Keratinocyte (primary cell): ENCODE results near the gene TEX38. TPM values are rescaled to one million over a fixed set of nuclear protein-coding genes. Genes with fewer than 3 reads are reported as not detected.

Source experiments
- DNase-seq: peaks from one replicate; pipeline ENCODE4 v3.0.0-alpha.2; 2011; ENCODE audit warnings: low read depth, missing footprints, low spot score
- FAIRE-seq: peaks from 2 replicates; lab custom pipeline; 2011; peaks lifted over from hg19 to GRCh38; lab: Jason Lieb, UNC
- H2AFZ ChIP-seq: 2 replicates; pipeline ENCODE4 v1.6.0; 2012; ENCODE audit warnings: low read length, control low read depth, inconsistent platforms; ENCODE audit not compliant: control insufficient read depth
- H3K27ac ChIP-seq: 2 replicates; pipeline ENCODE4 v1.5.1; 2011; ENCODE audit warnings: low read length; ENCODE audit not compliant: control insufficient read depth, insufficient read depth
- H3K27me3 ChIP-seq: 3 replicates; pipeline ENCODE4 v1.6.0; 2011; ENCODE audit warnings: low read length; ENCODE audit not compliant: control insufficient read depth, insufficient read depth; ENCODE audit errors: extremely low read depth
- H3K36me3 ChIP-seq, 2 experiments: 2 replicates in 1 of 2; 3 replicates in 1 of 2; pipeline ENCODE4 v1.5.1; 2011; ENCODE audit warnings: low read length in 2 of 2, mild to moderate bottlenecking in 1 of 2; ENCODE audit not compliant: control insufficient read depth in 2 of 2, insufficient read depth in 2 of 2; ENCODE audit errors: extremely low read depth in 1 of 2
- H3K4me1 ChIP-seq: 3 replicates; pipeline ENCODE4 v1.5.1; 2011; ENCODE audit warnings: low read length; ENCODE audit not compliant: control insufficient read depth, insufficient read depth; ENCODE audit errors: extremely low read depth
- H3K4me2 ChIP-seq: 3 replicates; pipeline ENCODE4 v1.6.0; 2011; ENCODE audit warnings: low read depth, low read length; ENCODE audit not compliant: control insufficient read depth, insufficient read depth; ENCODE audit errors: extremely low read depth
- H3K4me3 ChIP-seq, 3 experiments: fragments of 200-600 bp in 1 of 3; sonication (generic) in 1 of 3; 2 replicates in 2 of 3; 3 replicates in 1 of 3; pipeline ENCODE4 v1.5.1; 2011 to 2016; ENCODE audit warnings: low read length in 3 of 3, mild to moderate bottlenecking in 3 of 3, control low read depth in 2 of 3, inconsistent platforms in 1 of 3, low read depth in 1 of 3, mixed read lengths in 1 of 3, mixed run types in 1 of 3, moderate library complexity in 1 of 3; ENCODE audit not compliant: control insufficient read depth in 2 of 3, insufficient read depth in 2 of 3; ENCODE audit errors: extremely low read depth in 1 of 3
- H3K79me2 ChIP-seq: 2 replicates; pipeline ENCODE4 v1.6.0; 2012; ENCODE audit warnings: low read length; ENCODE audit not compliant: control insufficient read depth, insufficient read depth
- H3K9ac ChIP-seq: 3 replicates; pipeline ENCODE4 v1.6.0; 2011; ENCODE audit warnings: low read length; ENCODE audit not compliant: control insufficient read depth, insufficient read depth; ENCODE audit errors: extremely low read depth
- H3K9me1 ChIP-seq: 3 replicates; pipeline ENCODE4 v1.6.0; 2011; ENCODE audit warnings: low read length; ENCODE audit not compliant: control insufficient read depth, insufficient read depth; ENCODE audit errors: extremely low read depth
- H3K9me3 ChIP-seq: 2 replicates; pipeline ENCODE4 v1.5.1; 2012; ENCODE audit warnings: low read depth, low read length; ENCODE audit not compliant: control insufficient read depth
- H4K20me1 ChIP-seq: 3 replicates; pipeline ENCODE4 v1.6.0; 2011; ENCODE audit warnings: low read length; ENCODE audit not compliant: control insufficient read depth, insufficient read depth; ENCODE audit errors: extremely low read depth
- EZH2 ChIP-seq: IDR thresholded peaks from one replicate; pipeline ENCODE4 v1.6.1; 2012; ENCODE audit warnings: inconsistent platforms, mild to moderate bottlenecking, low read length, moderate library complexity
- dilution Hi-C: fragments of 300-500 bp; cut with MboI; formaldehyde crosslinking; loops from one replicate; pipeline ENCODE4 v1.7.0; 2020; ENCODE audit warnings: low sequenced_read_pairs; ENCODE audit not compliant: extremely low pct_ligation_motif_present
- polyA plus RNA-seq, 5 experiments: library from polyadenylated mRNA; depleted of rRNA in 3 of 5; stranded (reverse) in 3 of 5; stranded (forward) in 1 of 5; unstranded in 1 of 5; fragments of >200 nt; gene quantifications; 1 replicate in 1 of 5; 2 replicates in 3 of 5; 3 replicates in 1 of 5; pipeline versions ENCODE4 v1.2.1 to v1.2.3, GENCODE V29; 2011 to 2012; ENCODE audit warnings: missing spikeins in 2 of 5, low read depth in 1 of 5, low replicate concordance in 1 of 5
- TF ChIP-seq, protein P1 (sequence below), 3 experiments: IDR thresholded peaks in 1 of 3; conservative IDR thresholded peaks in 1 of 3; optimal IDR thresholded peaks in 1 of 3; 2 replicates in 2 of 3; 3 replicates in 1 of 3; pipeline versions ENCODE3 to v1.5.1; 2011; ENCODE audit warnings: low read length in 3 of 3, mild to moderate bottlenecking in 3 of 3, moderate library complexity in 2 of 3, control low read depth in 1 of 3, inconsistent platforms in 1 of 3; ENCODE audit not compliant: insufficient read depth in 2 of 3; ENCODE audit errors: extremely low read depth in 1 of 3

The TEX38 gene
- polyA plus RNA-seq, 1 donor (not counting 4 experiments of a cell fraction or from before 2014, with no cell fraction given) = not detected

DNA sequence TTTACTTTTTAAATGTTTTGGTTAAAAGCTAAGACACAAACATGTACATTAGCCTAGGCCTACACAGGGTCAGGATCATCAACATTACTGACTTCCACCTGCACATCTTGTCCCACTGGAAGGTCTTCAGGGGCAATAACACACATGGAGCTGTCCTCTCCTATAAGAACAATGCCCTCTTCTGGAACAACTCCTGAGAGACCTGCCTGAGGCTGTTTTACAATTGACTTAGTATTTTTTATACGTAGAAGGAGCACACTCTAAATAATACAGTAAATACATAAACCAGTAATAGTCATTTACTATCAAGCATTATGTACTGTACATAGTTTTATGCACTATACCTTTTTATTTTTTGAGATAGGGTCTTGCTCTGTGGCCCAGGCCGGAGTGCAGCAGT lies 40.9 kb upstream of the TEX38 start:
- Histone ChIP-seq H3K36me3 (peaks cover 0 to 16% of the 10 kb centered on the region in 2 experiments), H3K4me3 (no peak overlapping the region), H3K27me3 (no peaks in the 10 kb centered on the region), H3K9me1 (no peaks in the 10 kb centered on the region), H3K9me3 (no peaks in the 10 kb centered on the region), H3K9ac (no peak overlapping the region), H3K4me1 (no peaks in the 10 kb centered on the region), H3K27ac (no peak overlapping the region), H3K79me2 (no peaks in the 10 kb centered on the region), H2AFZ (no peak overlapping the region), H4K20me1 (no peaks in the 10 kb centered on the region), H3K4me2 (no peak overlapping the region)
- DNase-seq (no peak), FAIRE-seq (no peak)
- TF ChIP-seq, protein P1, sequence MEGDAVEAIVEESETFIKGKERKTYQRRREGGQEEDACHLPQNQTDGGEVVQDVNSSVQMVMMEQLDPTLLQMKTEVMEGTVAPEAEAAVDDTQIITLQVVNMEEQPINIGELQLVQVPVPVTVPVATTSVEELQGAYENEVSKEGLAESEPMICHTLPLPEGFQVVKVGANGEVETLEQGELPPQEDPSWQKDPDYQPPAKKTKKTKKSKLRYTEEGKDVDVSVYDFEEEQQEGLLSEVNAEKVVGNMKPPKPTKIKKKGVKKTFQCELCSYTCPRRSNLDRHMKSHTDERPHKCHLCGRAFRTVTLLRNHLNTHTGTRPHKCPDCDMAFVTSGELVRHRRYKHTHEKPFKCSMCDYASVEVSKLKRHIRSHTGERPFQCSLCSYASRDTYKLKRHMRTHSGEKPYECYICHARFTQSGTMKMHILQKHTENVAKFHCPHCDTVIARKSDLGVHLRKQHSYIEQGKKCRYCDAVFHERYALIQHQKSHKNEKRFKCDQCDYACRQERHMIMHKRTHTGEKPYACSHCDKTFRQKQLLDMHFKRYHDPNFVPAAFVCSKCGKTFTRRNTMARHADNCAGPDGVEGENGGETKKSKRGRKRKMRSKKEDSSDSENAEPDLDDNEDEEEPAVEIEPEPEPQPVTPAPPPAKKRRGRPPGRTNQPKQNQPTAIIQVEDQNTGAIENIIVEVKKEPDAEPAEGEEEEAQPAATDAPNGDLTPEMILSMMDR (optimal IDR thresholded peaks at IDR 0.05 in 1 of 3, IDR thresholded peaks at IDR 0.05 in 1 of 3, conservative IDR thresholded peaks at IDR 0.05 in 1 of 3; ENCODE audit: extremely low read depth in 1 of 3, insufficient read depth in 2 of 3, low read length in 3 of 3) = no peak
- no peak for TF ChIP-seq EZH2
- dilution Hi-C loops = no loop called here

DNA sequence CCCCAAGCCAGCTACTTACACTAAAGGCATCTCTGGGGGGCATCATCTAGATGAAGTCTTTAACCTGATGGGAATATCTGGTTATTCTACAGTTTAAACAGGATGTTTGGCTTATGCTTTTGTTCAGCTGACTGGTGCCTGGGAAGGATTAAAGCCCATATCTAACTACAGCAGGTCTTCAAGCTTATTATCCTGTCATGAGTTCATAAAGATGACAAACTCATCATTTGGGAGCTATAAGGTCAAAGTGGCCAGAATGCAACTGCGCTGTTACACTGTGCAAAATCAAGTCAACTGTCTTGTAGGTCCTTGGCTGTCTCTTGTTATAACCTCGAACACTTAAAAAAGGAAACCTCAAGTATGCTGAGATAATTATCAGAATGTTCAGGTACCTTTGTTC lies 36.4 kb upstream of the TEX38 start:
- Histone ChIP-seq H3K4me1 (peaks cover 9% of the 10 kb centered on the region), H3K9me1 (no peaks in the 10 kb centered on the region), H2AFZ (no peak overlapping the region), H4K20me1 (no peaks in the 10 kb centered on the region), H3K27ac (no peak overlapping the region), H3K4me3 (no peak overlapping the region), H3K9me3 (no peaks in the 10 kb centered on the region), H3K36me3 (peaks cover 0 to 17% of the 10 kb centered on the region in 2 experiments), H3K9ac (no peak overlapping the region), H3K4me2 (no peak overlapping the region), H3K79me2 (no peaks in the 10 kb centered on the region), H3K27me3 (no peaks in the 10 kb centered on the region)
- FAIRE-seq (no peak), DNase-seq (no peak)
- dilution Hi-C loops = no loop called here
- TF ChIP-seq, protein P1 (optimal IDR thresholded peaks at IDR 0.05 in 1 of 3, IDR thresholded peaks at IDR 0.05 in 1 of 3, conservative IDR thresholded peaks at IDR 0.05 in 1 of 3; ENCODE audit: extremely low read depth in 1 of 3, insufficient read depth in 2 of 3, low read length in 3 of 3) = no peak
- no peak for TF ChIP-seq EZH2
